HEK293 (cell line): ENCODE data around the gene GNG7.

ENCODE experiments used
- SCRT1 ChIP-seq: fragments of 450-650 bp; formaldehyde crosslinking; IDR thresholded peaks from 2 replicates; pipeline ENCODE4 v1.5.1; 2016; ENCODE audit warnings: missing biosample characterization, missing genetic modification characterization, borderline replicate concordance
- ZNF157 ChIP-seq: fragments of 450-650 bp; formaldehyde crosslinking; IDR thresholded peaks from 2 replicates; pipeline ENCODE4 v1.5.1; 2016; ENCODE audit warnings: missing biosample characterization, missing genetic modification characterization
- ZNF274 ChIP-seq, 2 experiments: fragments of 200-500 bp in 1 of 2; fragments of 450-650 bp in 1 of 2; sonication (Bioruptor generic) in 1 of 2; formaldehyde crosslinking in 1 of 2; IDR thresholded peaks; 2 replicates each; pipeline versions ENCODE4 v1.5.1 to v1.6.1; 2014 to 2016; ENCODE audit warnings: borderline replicate concordance in 1 of 2, inconsistent platforms in 1 of 2, low read length in 1 of 2, missing biosample characterization in 1 of 2, missing genetic modification characterization in 1 of 2
- ZNF354C ChIP-seq: fragments of 450-650 bp; formaldehyde crosslinking; IDR thresholded peaks from 2 replicates; pipeline ENCODE4 v1.5.1; 2016; ENCODE audit warnings: missing biosample characterization, missing genetic modification characterization, low read depth, borderline replicate concordance
- TF ChIP-seq, protein P1 (sequence below): IDR thresholded peaks from 2 replicates; pipeline ENCODE4 v1.6.1; 2011; ENCODE audit warnings: mild to moderate bottlenecking, low read depth, low read length, borderline replicate concordance
- TF ChIP-seq, protein P2 (sequence below): fragments of 450-650 bp; formaldehyde crosslinking; optimal IDR thresholded peaks from 2 replicates; pipeline ENCODE3; 2016; ENCODE audit warnings: missing biosample characterization, mild to moderate bottlenecking, missing genetic modification characterization
- TF ChIP-seq, protein P3 (sequence below): fragments of 450-650 bp; formaldehyde crosslinking; IDR thresholded peaks from 2 replicates; pipeline ENCODE4 v1.5.1; 2016; ENCODE audit warnings: missing biosample characterization, missing genetic modification characterization
- TF ChIP-seq, protein P4 (sequence below): fragments of 450-650 bp; formaldehyde crosslinking; IDR thresholded peaks from 2 replicates; pipeline ENCODE4 v1.5.1; 2016; ENCODE audit warnings: missing biosample characterization, missing genetic modification characterization
- TF ChIP-seq, protein P5 (sequence below): fragments of 450-650 bp; formaldehyde crosslinking; IDR thresholded peaks from 2 replicates; pipeline ENCODE4 v1.5.1; 2017; ENCODE audit warnings: missing biosample characterization, missing genetic modification characterization

DNA sequence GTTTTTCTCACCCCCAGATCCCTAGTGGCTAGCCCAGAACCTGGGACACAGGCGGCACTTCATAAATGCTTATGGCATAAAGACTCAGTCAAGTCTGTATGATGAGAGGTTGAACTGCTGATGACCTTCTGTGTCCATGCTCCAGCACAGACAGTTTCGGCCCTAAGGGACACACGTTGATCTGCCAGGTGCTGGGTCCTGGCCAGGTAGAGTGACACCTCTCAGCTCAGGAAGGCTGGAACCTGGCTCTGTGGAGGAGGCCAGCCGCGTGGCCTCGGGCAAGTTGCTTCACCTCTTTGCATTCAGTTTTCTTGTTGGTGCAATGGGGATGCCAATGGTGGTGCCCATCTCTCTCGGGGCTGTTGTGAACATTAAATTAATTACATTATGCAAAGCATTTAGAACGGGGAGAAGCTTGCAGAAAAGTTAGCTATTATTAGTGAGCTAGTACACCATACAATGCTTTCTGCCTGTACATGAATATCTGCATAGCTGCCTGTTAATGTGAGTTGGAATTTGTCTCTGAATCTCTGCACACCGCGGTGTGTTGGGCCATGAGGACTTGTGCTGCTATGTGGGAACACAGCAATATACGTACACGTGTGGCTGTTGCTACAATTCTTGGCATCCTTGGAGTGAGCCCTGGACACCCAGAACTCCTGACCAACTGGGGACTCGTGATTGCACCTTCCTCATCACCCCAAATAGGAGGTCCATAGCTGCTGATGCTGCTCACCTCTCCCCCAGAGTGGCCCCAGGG, 218.1 kb downstream of the GNG7 start:
- TF ChIP-seq ZNF354C (tag by site-specific recombination) = no peak
- no peak for TF ChIP-seq SCRT1
- TF ChIP-seq, protein P1, sequence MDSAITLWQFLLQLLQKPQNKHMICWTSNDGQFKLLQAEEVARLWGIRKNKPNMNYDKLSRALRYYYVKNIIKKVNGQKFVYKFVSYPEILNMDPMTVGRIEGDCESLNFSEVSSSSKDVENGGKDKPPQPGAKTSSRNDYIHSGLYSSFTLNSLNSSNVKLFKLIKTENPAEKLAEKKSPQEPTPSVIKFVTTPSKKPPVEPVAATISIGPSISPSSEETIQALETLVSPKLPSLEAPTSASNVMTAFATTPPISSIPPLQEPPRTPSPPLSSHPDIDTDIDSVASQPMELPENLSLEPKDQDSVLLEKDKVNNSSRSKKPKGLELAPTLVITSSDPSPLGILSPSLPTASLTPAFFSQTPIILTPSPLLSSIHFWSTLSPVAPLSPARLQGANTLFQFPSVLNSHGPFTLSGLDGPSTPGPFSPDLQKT = no peak
- TF ChIP-seq, protein P2, sequence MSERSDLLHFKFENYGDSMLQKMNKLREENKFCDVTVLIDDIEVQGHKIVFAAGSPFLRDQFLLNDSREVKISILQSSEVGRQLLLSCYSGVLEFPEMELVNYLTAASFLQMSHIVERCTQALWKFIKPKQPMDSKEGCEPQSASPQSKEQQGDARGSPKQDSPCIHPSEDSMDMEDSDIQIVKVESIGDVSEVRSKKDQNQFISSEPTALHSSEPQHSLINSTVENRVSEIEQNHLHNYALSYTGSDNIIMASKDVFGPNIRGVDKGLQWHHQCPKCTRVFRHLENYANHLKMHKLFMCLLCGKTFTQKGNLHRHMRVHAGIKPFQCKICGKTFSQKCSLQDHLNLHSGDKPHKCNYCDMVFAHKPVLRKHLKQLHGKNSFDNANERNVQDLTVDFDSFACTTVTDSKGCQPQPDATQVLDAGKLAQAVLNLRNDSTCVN (tag by site-specific recombination) = no peak
- TF ChIP-seq, protein P3, sequence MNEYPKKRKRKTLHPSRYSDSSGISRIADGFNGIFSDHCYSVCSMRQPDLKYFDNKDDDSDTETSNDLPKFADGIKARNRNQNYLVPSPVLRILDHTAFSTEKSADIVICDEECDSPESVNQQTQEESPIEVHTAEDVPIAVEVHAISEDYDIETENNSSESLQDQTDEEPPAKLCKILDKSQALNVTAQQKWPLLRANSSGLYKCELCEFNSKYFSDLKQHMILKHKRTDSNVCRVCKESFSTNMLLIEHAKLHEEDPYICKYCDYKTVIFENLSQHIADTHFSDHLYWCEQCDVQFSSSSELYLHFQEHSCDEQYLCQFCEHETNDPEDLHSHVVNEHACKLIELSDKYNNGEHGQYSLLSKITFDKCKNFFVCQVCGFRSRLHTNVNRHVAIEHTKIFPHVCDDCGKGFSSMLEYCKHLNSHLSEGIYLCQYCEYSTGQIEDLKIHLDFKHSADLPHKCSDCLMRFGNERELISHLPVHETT (tag by site-specific recombination) = no peak
- TF ChIP-seq, protein P4, sequence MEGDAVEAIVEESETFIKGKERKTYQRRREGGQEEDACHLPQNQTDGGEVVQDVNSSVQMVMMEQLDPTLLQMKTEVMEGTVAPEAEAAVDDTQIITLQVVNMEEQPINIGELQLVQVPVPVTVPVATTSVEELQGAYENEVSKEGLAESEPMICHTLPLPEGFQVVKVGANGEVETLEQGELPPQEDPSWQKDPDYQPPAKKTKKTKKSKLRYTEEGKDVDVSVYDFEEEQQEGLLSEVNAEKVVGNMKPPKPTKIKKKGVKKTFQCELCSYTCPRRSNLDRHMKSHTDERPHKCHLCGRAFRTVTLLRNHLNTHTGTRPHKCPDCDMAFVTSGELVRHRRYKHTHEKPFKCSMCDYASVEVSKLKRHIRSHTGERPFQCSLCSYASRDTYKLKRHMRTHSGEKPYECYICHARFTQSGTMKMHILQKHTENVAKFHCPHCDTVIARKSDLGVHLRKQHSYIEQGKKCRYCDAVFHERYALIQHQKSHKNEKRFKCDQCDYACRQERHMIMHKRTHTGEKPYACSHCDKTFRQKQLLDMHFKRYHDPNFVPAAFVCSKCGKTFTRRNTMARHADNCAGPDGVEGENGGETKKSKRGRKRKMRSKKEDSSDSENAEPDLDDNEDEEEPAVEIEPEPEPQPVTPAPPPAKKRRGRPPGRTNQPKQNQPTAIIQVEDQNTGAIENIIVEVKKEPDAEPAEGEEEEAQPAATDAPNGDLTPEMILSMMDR (tag by site-specific recombination) = no peak
- TF ChIP-seq, protein P5, sequence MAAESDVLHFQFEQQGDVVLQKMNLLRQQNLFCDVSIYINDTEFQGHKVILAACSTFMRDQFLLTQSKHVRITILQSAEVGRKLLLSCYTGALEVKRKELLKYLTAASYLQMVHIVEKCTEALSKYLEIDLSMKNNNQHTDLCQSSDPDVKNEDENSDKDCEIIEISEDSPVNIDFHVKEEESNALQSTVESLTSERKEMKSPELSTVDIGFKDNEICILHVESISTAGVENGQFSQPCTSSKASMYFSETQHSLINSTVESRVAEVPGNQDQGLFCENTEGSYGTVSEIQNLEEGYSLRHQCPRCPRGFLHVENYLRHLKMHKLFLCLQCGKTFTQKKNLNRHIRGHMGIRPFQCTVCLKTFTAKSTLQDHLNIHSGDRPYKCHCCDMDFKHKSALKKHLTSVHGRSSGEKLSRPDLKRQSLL (tag by site-specific recombination) = no peak
- peak; percentile 98 for TF ChIP-seq ZNF157 (tag by site-specific recombination)
- no peak for TF ChIP-seq ZNF274 (IDR thresholded peaks at IDR 0.05; ENCODE audit: low read length)
- TF ChIP-seq ZNF274 (tag by site-specific recombination; IDR thresholded peaks at IDR 0.05; ENCODE audit: borderline replicate concordance) = no peak
